Kidney (tissue), 14 donors: ENCODE results near the gene TMEM255B. TPM values are rescaled to one million over a fixed set of nuclear protein-coding genes. Genes with fewer than 3 reads are reported as not detected.
A peak's percentile ranks its signal among the peaks of the same experiment; 100 is the strongest.

Source experiments
- DNase-seq, 5 donors: peaks; one replicate each; pipeline ENCODE4 v3.0.0-alpha.2; 2013 to 2020
- FAIRE-seq: peaks from 2 replicates; lab custom pipeline; 2012; peaks lifted over from hg19 to GRCh38; lab: Jason Lieb, UNC
- H3K27ac ChIP-seq, 2 donors: one replicate each; pipeline ENCODE4 v1.7.0; 2013; ENCODE audit warnings: low read depth in 2 of 2, low read length in 2 of 2, inconsistent platforms in 1 of 2
- H3K27me3 ChIP-seq: one replicate; pipeline ENCODE4 v1.7.1; 2013; ENCODE audit warnings: low read length, inconsistent platforms; ENCODE audit not compliant: control insufficient read depth, insufficient read depth
- H3K36me3 ChIP-seq, 3 donors: one replicate each; pipeline versions ENCODE4 v1.7.0 to v1.7.1; 2013; ENCODE audit warnings: low read length in 3 of 3, control low read depth in 1 of 3, inconsistent platforms in 1 of 3; ENCODE audit not compliant: insufficient read depth in 3 of 3, control insufficient read depth in 2 of 3
- H3K4me1 ChIP-seq, 3 donors: one replicate each; pipeline versions ENCODE4 v1.7.0 to v1.7.1; 2013; ENCODE audit warnings: low read length in 3 of 3, inconsistent platforms in 1 of 3, low read depth in 1 of 3; ENCODE audit not compliant: control insufficient read depth in 2 of 3, insufficient read depth in 2 of 3
- H3K4me3 ChIP-seq, 3 donors: one replicate each; pipeline versions ENCODE4 v1.7.0 to v1.8.1; 2013; ENCODE audit warnings: low read length in 3 of 3, control low read depth in 1 of 3, inconsistent platforms in 1 of 3
- H3K9ac ChIP-seq, 3 donors: one replicate each; pipeline versions ENCODE4 v1.7.0 to v1.7.1; 2013; ENCODE audit warnings: low read length in 3 of 3, control low read depth in 1 of 3, inconsistent platforms in 1 of 3
- H3K9me3 ChIP-seq, 3 donors: one replicate each; pipeline versions ENCODE4 v1.7.0 to v1.7.1; 2013; ENCODE audit warnings: low read length in 3 of 3, control low read depth in 1 of 3, inconsistent platforms in 1 of 3; ENCODE audit not compliant: control insufficient read depth in 2 of 3, insufficient read depth in 1 of 3
- intact Hi-C: fragments of 100-400 bp; cut with DNase I; formaldehyde crosslinking; loops from one replicate; pipeline ENCODE4 v1.11.1; 2022
- polyA plus RNA-seq: library from polyadenylated mRNA; stranded (reverse); fragments of 350-450 nt; fragmentation: Illumina TruSeq; extraction: RNeasy Lipid Tissue Mini Kit (QIAGEN cat#74804); gene quantifications from one replicate; pipeline ENCODE4 v1.2.3, GENCODE V29; 2014; ENCODE audit warnings: low read depth, low replicate concordance; ENCODE audit not compliant: insufficient read depth
- total RNA-seq: library from RNA; stranded (reverse); fragmentation: NEBNext Ultra II Directional; extraction: Animal tissue kit (Norgen Biotek cat#: 25700); gene quantifications from one replicate; pipeline ENCODE4 v1.2.1, GENCODE V29; 2021
- TF ChIP-seq, protein P1 (sequence below): IDR thresholded peaks from 3 replicates; pipeline ENCODE4 v1.5.1; 2012; ENCODE audit warnings: mild to moderate bottlenecking, moderate library complexity, borderline replicate concordance; ENCODE audit not compliant: insufficient read depth; ENCODE audit errors: extremely low read depth
- donor health status: control.
- donor health status: control.
- donor health status: control.
- donor health status: control.
- donor health status: control.
- donor health status: DM: yes; HTN: yes; CAD: no.
- donor health status: Normal renal cell carcinoma (clear cell type).

Gene TMEM255B
- total and polyA plus RNA-seq, 2 donors from 2014 or later, result 11.9 to 29.3 TPM

DNA sequence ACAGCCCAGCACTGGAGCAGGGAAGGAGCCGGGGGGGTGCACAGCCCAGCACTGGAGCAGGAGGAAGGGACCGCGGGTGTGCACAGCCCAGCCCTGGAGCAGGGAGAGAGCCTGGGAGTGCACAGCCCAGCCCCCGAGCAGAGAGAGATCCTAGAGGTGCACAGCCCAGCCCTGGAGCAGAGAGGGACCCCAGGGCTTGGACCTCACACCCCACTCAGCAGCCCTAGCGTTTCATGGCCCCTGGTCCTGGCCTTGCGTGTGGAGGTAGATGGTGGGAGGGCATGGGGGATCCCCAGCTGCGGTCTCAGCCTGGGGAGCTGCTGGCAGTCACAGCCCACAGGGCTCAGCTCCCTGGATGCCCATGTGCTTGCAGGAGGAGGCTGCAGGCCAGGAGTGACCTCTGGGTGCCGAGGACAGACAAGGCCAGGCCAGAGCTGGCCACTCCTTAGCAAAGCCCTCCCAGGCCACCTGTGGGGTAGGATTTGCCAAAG is 79.7 kb downstream of the TMEM255B start:
- H3K36me3 ChIP-seq, result peaks cover 0 to 2% (median 0%) of the 10 kb centered on the region in 3 donors
- TF ChIP-seq, protein P1, sequence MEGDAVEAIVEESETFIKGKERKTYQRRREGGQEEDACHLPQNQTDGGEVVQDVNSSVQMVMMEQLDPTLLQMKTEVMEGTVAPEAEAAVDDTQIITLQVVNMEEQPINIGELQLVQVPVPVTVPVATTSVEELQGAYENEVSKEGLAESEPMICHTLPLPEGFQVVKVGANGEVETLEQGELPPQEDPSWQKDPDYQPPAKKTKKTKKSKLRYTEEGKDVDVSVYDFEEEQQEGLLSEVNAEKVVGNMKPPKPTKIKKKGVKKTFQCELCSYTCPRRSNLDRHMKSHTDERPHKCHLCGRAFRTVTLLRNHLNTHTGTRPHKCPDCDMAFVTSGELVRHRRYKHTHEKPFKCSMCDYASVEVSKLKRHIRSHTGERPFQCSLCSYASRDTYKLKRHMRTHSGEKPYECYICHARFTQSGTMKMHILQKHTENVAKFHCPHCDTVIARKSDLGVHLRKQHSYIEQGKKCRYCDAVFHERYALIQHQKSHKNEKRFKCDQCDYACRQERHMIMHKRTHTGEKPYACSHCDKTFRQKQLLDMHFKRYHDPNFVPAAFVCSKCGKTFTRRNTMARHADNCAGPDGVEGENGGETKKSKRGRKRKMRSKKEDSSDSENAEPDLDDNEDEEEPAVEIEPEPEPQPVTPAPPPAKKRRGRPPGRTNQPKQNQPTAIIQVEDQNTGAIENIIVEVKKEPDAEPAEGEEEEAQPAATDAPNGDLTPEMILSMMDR, result no peak
- FAIRE-seq, result no peak
- H3K9ac ChIP-seq, result no peak overlapping the region
- H3K4me1 ChIP-seq, result peaks cover 0 to 25% (median 8%) of the 10 kb centered on the region in 3 donors
- peak overlapping the region in 1 of 2 donors; percentile 17 for H3K27ac ChIP-seq
- no peak overlapping the region for H3K4me3 ChIP-seq
- H3K9me3 ChIP-seq, result no peaks in the 10 kb centered on the region
- intact Hi-C loops, result no loop called here
- H3K27me3 ChIP-seq, result no peaks in the 10 kb centered on the region
- DNase-seq, result peak in 1 of 5 donors; percentile 54

DNA sequence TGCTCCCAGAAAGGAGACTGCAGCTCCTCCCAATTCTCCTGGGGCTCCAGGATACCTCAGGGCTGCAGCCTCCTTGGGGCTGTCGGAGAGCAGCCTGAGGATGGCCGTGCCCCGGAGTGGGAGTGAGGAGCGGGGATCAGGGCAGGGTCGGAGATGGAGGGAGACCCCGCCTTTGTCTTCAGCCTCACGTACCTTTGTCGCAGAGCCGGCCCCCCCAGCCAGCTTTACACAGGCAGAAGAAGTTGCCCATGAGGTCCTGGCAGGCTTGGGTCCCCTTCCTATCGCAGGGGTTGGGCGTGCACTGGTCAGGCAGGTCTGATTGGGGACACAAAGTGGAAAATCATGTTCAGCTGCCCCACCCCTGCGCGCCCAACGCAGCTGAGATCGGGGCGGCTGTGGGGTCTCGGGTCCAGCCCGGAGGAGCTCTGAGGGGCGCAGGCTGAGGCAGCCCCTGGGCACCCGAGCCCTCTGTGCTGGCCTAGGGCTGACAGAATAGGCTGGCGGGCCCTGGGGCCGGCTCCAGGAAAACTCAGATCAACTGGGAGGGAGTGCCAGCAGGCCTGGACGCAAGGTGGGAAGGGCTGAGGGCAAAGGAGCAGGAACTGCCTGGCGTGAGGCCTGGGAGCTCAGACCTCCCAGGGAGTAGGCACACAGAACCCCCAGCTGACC is 80.6 kb downstream of the TMEM255B start:
- no peaks in the 10 kb centered on the region for H3K27me3 ChIP-seq
- H3K4me1 ChIP-seq, result peaks cover 0 to 25% (median 8%) of the 10 kb centered on the region in 3 donors
- no peak overlapping the region for H3K4me3 ChIP-seq
- H3K27ac ChIP-seq, result no peak overlapping the region
- no peaks in the 10 kb centered on the region for H3K9me3 ChIP-seq
- FAIRE-seq (no peak), DNase-seq (peak in 1 of 5 donors; percentile 70)
- intact Hi-C loops, result no loop called here
- no peak overlapping the region for H3K9ac ChIP-seq
- H3K36me3 ChIP-seq, result no peaks in the 10 kb centered on the region
- TF ChIP-seq, protein P1, result no peak

DNA sequence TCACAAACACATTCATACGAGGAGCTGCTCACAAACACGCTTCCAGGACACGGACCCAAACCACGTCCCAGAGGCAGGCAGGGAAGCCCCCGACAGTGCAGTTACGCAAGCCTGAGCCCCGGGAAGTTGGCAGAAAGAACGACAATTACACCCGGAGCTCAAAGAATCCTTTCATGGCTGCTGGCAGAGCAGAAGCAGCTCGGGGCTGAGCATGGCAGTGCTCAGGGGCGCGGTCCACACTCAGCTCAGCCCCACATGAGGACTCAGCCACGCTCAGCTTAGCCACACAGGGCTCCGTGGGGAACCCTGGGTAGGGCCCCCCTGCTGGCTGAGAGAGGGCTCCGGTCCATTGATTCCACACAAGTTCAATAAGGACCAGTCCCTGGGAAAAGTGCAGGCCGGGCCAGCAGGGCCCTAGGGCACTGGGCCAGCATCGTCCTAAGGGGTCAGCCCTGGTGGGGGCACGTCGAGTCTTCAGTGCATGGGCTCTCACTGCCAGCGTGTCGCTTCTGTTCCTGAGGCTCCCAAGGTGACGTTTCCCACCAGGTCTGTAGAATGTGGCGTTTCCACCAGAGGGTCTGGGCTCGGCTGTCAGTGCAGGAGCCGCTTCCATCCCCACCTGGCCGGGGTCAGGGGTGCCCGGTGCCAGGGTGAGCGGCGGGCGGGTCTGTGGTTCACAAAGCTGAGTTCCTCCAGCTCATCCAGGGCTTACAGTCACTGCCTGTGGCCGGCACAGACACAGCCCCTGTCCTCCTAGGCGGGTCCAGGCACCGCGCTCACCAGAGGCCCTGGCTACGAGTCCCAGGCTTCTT is 81.7 kb downstream of the TMEM255B start:
- peaks cover 0 to 3% (median 2%) of the 10 kb centered on the region in 3 donors for H3K36me3 ChIP-seq
- no peaks in the 10 kb centered on the region for H3K27me3 ChIP-seq
- peak in 1 of 5 donors; percentile 64 for DNase-seq
- intact Hi-C loops, result no loop called here
- H3K4me3 ChIP-seq, result no peak overlapping the region
- H3K9ac ChIP-seq, result no peak overlapping the region
- TF ChIP-seq, protein P1, result no peak
- H3K9me3 ChIP-seq, result no peaks in the 10 kb centered on the region
- no peak overlapping the region for H3K27ac ChIP-seq
- H3K4me1 ChIP-seq, result peaks cover 0 to 28% (median 12%) of the 10 kb centered on the region in 3 donors
- FAIRE-seq, result no peak
